GM21367 (cell line): ENCODE data around the gene RPS16.

ENCODE experiments used
- ATAC-seq: cut with Tn5 transposase; IDR thresholded peaks from one replicate; pipeline ENCODE4 v1.9.1; 2021; ENCODE audit not compliant: unreplicated experiment

RPS16 gene

GRCh38 chr19:39449116-39449797, 13.5 kb upstream of the RPS16 start:
- no peak for ATAC-seq

- ATAC-seq, result no peak
These were observed 12.5 kb upstream of the RPS16 start for GRCh38 chr19:39448271-39448670.

- ATAC-seq, result no peak
These were observed 10.8 kb upstream of the RPS16 start for GRCh38 chr19:39446365-39447084.

GRCh38 chr19:39445196-39446111, 9.7 kb upstream of the RPS16 start, which contains the start of gene SUPT5H:
Gene SUPT5H (plus strand): TSS chr19:39445582. CDS start chr19:39445891, 309 bp downstream.
- ATAC-seq, result peak; percentile 62

- no peak for ATAC-seq
These were observed 8.9 kb upstream of the RPS16 start for GRCh38 chr19:39444598-39445195.

- ATAC-seq, result no peak
These were observed 2.7 kb upstream of the RPS16 start for GRCh38 chr19:39438270-39438934.

GRCh38 chr19:39436350-39436716, 584 bp upstream of the RPS16 start:
- no peak for ATAC-seq

GRCh38 chr19:39434123-39435076, 1.3 kb downstream of the RPS16 start:
- ATAC-seq, result no peak

GRCh38 chr19:39433480-39434079, 2.2 kb downstream of the RPS16 start:
- ATAC-seq, result no peak

GRCh38 chr19:39432677-39433025, 3.1 kb downstream of the RPS16 start:
- no peak for ATAC-seq

GRCh38 chr19:39430675-39431593, 4.8 kb downstream of the RPS16 start:
- ATAC-seq, result no peak

GRCh38 chr19:39428283-39429112, 7.3 kb downstream of the RPS16 start:
- no peak for ATAC-seq

- ATAC-seq, result no peak
These were observed 8.0 kb downstream of the RPS16 start for GRCh38 chr19:39427707-39428106.

GRCh38 chr19:39426170-39426569, 9.6 kb downstream of the RPS16 start:
- no peak for ATAC-seq

- ATAC-seq, result no peak
These were observed 10.0 kb downstream of the RPS16 start for GRCh38 chr19:39425744-39426143.

- no peak for ATAC-seq
These were observed 10.8 kb downstream of the RPS16 start for GRCh38 chr19:39424934-39425333.
